HCEC 1CT (cell line): ENCODE measurements around the gene KIRREL3.
"Not testable (repeated sequence)": the region's sequence is repeated elsewhere in the genome, so short reads cannot be mapped to it uniquely, and the experiment has no call there.

ENCODE experiments used
- DNase-seq: peaks from one replicate; pipeline ENCODE4 v3.0.0-alpha.2; 2017

The KIRREL3 gene

DNA sequence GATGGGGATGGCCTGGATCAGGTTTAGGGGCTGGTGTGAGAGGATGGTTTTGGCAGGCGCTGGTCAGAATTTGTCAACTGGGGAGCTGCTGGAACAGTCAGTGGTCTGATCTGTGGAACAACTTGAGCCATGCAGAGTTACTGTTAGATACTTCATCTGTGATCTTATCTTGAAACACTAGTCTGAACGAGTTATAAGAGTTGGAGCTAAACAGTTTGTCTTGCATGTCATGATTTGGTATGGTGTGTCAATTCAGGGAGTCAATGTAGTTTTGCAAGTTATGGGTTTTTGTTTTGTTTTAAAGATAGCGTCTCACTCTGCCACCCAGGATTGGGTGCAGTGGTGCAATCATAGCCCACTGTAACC is 591.0 kb downstream of the KIRREL3 start:
- DNase-seq = no peak

GRCh38 chr11:126408901-126409619 is 591.5 kb downstream of the KIRREL3 start:
- DNase-seq = no peak

DNA sequence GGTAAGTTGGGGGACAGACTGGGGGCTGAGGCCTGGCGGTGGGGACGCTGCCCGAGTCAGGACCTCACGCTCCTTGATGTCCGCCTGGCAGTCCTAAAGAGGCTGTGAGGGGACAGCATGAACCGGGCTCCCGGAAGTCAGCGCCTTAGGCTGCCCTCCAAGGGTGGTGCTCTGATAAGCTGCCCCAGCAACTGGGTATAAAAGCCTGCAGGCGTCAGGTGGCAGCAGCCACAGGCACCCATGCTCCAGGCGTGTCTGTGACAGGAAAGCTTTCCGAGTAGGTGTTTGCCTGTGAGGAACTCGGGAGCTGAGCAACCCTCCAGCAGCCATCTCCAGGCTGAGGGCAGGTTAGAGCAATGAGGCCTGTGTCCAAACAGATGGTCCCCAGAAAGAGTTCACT is 592.1 kb downstream of the KIRREL3 start:
- DNase-seq = no peak

- no peak for DNase-seq
Observed at GRCh38 chr11:126407682-126408288, 592.8 kb downstream of the KIRREL3 start.

GRCh38 chr11:126407101-126407521 is 593.5 kb downstream of the KIRREL3 start:
- no peak for DNase-seq

DNA sequence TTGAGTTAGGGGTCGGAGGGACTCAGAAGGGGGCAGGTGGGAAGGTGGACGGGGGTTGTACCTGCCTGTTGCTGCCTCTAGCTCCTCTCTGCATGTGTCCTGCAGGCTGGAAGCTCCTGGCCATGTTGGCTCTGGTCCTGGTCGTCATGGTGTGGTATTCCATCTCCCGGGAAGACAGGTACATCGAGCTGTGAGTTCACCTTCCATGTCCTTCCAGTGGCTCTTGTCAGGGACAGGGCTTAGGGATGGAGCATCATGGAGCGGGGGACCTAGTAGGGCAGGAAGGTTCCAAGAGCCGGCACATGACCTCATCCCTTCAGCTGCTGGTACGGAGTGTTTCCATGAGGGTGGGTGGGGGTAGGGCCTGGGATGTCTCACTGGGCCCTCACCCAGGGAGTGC is 594.2 kb downstream of the KIRREL3 start:
- no peak for DNase-seq

DNA sequence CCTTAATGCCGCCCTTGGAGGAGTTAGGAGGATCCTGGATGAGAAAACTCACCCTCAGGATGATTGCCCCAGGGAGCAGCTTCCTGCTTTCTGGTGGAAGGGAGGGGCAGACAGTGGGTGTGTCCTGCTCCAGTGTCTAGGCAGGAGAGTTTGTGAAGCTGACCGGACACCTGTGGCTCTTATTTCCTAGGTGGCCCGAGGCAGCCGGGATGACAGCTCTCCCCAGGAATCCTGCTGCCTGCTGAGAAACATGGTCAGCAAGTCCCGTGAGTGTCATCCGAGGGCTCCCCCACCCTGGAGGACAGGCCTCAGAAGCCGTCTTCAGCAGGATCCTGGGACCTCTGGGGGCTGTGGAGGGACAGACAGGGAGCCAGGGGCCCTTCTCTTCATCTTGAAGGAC is 594.7 kb downstream of the KIRREL3 start:
- DNase-seq = no peak

GRCh38 chr11:126405374-126405773 is 595.2 kb downstream of the KIRREL3 start:
- no peak for DNase-seq

DNA sequence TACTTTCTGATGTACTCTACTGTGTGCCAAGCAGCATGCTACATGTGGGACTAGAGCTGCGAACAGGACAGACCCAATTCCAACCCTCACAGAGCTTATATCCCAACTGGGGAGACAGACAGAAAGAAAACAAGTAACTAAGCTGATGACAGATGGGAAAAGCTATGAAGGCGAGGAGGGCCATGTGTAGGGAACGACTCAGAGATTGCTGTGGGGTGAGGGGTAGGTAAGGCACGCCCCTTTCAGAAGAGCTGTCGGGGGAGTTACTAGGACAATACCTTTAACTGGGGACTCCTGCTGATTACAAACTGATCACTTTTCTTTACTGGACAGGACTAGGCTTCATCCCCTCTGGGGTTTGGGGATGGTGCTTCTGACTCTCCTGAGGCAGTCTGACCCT is 596.2 kb downstream of the KIRREL3 start:
- peak; percentile 14 for DNase-seq

GRCh38 chr11:126403658-126404057 is 596.9 kb downstream of the KIRREL3 start:
- DNase-seq = peak; percentile 48

DNA sequence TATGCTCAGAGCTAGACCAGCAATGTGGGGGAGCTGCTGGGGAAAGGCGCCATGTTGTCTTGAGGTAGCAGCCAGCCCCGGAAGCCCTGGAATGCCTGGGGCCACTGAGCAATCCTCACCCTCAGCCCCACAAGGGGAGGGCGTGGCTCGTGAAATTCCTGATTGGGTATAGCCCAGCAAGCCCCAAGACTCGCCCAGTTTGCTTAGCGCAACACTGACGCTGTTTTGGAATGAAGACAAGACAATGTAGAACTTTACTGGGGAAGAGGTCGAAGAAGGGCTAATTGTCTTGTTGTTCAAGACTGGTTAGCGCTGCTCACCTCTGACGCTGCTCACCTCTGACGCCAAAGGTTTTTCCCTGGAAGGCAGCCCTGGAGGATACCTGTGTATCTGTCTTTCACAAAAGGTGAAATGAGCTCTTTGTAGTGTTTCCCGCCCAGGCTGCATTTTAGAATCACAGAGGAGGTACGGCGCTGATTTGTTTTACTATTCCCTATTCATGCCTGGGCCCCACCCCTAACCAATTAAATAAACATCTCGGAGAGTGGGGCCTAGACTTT is 597.5 kb downstream of the KIRREL3 start:
- no peak for DNase-seq

GRCh38 chr11:126400479-126400878 is 600.1 kb downstream of the KIRREL3 start:
- DNase-seq = no peak

DNA sequence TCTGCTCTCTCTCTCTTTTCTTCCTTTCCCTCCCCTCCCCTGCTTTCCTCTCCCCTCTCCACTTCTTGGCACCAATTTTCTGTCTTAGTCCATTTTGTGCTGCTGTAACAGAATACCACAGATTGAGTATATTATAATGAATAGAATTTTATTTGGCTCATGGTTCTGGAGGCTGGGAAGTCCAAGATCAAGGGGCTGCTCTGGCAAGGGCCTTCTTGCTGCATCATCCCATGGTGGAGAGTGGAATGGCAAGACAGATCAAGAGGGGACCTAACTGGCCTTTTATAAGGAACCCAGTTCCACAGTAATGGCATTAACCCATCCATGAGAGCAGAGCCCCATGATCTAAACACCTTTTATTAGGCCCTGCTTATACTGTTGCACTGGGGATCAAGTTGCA is 600.6 kb downstream of the KIRREL3 start:
- DNase-seq = no peak

DNA sequence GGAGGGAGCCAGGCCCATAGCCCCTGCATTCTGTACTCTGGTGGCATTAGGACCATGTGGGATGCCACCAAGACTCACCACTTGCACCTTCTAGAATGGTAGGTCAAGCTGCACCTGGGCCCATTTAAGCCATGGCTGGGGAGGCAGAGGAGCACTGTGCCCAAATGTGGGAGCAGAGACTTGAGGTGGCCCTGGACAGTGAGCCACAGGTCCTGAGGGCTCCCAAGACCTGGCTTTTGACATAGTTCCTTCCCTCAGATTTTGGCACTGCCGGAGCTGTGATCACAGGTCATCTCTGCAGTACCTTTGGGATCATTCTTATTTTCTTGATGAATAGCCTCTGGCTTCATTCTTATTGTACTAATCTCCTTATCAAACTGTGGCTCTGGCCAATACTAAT is 601.8 kb downstream of the KIRREL3 start:
- DNase-seq = no peak

- DNase-seq = no peak
Observed at GRCh38 chr11:126398296-126398695, 602.3 kb downstream of the KIRREL3 start.

DNA sequence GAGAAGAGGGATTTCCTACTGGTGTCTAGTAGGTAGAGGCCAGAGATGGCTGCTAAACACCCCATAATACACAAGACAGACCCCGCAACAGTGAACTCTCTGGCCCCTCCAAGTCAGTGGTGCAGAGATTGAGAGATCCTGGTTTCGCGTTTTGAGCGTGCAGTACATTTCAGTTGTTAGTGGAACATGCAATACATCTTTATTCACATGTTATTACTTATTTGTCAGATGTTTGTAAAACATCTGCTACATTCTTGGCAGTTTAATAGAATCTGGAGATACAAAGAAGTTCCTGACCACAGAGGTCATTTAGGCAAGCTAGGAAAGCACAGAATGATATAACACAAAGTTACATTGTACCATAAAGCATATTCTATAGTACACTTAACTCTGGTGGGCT is 603.6 kb downstream of the KIRREL3 start:
- no peak for DNase-seq

DNA sequence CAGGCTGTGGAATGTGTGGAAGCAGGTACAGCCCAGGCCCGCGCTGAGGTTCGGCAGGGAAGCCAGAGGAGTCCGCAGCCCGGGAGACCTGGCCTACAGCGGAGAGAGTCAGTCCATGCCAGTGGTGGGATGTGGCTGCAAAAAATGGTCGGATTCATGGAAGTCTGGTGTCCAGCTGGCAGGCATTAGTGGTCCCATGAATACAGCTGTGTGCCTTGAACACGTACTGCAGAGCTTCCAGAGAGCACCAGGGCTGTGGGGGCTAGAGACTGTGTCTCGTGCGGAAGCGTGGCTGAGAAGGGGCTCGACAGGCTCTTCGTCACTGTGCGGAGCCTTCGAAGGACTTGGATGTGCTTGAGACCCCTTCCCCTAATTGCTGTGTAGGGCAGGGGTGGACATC is 604.3 kb downstream of the KIRREL3 start:
- DNase-seq = not testable (repeated sequence)

DNA sequence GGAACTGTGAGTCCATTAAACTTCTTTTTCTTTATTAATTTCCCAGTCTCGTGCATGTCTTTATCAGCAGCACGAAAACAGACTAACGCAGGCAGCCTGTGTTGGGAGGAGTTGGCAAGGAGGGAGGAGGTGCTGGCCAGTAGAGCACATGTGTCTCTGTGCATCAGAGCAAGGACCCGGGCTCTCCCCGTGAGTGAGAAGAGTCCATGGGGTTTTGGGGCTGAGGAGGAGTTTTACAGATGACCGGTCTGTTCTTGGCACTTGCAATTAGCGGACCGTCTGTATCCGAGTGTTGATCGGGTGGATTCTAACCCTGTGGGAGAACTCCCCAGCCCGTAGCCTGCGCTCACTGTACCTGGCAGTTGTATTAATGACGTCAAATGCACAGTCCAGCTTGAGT is 604.8 kb downstream of the KIRREL3 start:
- DNase-seq = not testable (repeated sequence)

DNA sequence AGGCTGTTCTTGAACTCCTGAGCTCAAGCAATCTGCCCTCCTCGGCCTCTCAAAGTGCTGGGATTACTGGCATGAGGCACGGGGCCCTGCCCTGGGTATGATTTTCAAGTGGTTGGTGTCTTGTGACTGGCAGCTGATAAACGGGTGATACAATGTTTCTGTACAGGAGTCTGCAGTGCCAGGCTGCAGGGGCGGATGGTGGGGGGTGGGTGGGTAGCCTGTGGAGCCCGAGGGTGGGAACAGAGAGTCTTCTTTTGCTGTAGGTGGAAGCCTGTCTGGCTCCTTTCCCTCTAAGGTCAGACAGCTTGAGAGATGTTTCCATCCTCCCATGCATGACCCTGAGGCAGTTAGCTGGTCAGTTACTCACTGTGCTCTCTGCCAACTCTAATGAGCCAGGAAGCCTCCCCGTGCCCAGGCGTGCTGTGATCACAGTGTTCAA is 605.9 kb downstream of the KIRREL3 start:
- DNase-seq = not testable (repeated sequence)

GRCh38 chr11:126394036-126394435 is 606.5 kb downstream of the KIRREL3 start:
- DNase-seq = no peak

DNA sequence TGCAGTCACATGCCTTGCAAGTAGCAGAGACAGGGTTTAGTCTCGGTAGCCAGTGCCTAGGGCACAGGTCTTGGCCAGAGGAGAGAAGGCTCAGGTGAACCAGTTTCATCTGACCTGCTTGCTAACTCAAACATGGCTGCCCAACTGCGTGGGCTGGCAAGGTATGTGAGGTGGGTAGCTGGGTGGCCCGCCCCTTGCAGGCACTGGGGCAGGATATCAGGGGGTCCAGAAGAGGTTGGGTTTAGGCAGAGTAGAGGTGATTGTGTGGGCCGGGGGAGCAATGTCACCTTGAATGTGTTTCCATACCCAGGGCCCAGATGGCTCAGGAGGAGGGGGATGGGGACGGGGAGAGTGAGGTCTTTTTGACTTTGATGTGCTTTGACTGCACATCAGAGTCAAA is 607.4 kb downstream of the KIRREL3 start:
- no peak for DNase-seq

DNA sequence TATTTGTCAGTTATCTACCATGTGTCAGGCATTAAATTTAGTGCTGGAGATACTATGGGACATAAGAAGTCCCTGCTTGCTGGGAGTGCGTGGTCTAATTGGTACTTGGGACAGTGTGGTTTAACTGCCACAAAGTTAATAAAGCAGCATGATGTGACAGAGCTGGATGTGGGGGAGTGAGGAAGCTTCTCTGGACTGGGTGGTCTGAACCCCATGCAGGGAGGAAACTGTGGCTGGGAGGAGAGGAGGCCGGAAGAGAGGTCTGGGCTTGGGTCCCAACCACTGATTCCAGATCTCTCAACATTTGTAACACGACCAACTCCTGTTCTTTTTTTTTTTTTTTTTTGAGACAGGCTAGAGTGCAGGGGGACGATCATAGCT is 607.9 kb downstream of the KIRREL3 start:
- no peak for DNase-seq

DNA sequence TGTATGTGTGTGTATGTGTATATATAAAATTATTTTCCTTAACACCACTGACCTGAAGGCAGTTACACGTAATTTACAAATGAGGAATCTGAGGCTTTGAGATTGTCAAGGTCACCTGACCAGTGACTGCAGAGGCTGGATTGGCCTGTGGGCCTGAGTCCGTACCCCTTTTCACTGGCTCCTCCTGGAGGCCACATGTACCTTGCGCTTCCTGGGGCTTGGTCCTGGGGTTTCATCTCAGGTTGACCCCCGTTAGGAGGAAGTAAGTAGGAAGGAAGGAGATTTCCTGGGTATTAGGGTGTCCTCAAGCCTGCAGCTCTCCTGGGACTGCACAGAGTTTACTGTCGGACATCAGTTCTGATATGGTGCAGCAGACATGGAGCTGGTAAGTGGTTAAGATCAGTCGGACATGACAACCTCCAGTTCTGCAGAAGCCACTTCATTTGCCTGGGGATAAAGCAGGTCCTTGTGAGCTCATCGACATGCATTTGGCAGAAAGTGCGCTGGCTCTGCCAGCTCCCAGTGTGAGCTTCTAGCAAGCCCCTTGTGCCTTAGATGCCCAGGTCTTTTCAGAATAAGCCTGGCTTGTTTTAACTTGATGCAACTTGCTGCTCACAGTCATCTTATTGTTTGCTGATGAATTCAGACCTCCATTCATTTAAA is 608.5 kb downstream of the KIRREL3 start:
- no peak for DNase-seq
